OCI-LY3 (cell line): Measurements from ENCODE around the gene RSAD1.
"Not testable (repeated sequence)": the region's sequence is repeated elsewhere in the genome, so short reads cannot be mapped to it uniquely, and the experiment has no call there.

Experiments
- H2AFZ ChIP-seq: fragments of 200-600, 300-600 bp; shearing (Covaris generic); 2 replicates; pipeline ENCODE4 v1.6.0; 2014; ENCODE audit warnings: antibody characterized with exemption, low read depth, low read length
- H3K27ac ChIP-seq: fragments of 200-600, 300-600 bp; sonication (generic); 2 replicates; pipeline ENCODE4 v1.5.1; 2014; ENCODE audit warnings: mild to moderate bottlenecking, low read length, moderate library complexity, mixed read lengths
- H3K27me3 ChIP-seq: fragments of 200-600, 300-600 bp; sonication (generic); 2 replicates; pipeline ENCODE4 v1.6.1; 2014; ENCODE audit warnings: low read depth, low read length, mixed read lengths
- H3K36me3 ChIP-seq: fragments of 200-600, 300-600 bp; sonication (generic); replicated peaks from 2 replicates; pipeline ENCODE3; 2014; ENCODE audit warnings: low read depth, low read length, mixed read lengths
- H3K4me1 ChIP-seq: fragments of 300-600, 200-600 bp; sonication (generic); 2 replicates; pipeline ENCODE4 v1.6.1; 2014; ENCODE audit warnings: low read length, mixed read lengths
- H3K4me2 ChIP-seq: fragments of 200-600, 300-600 bp; sonication (generic); 2 replicates; pipeline ENCODE4 v1.6.1; 2014; ENCODE audit warnings: low read length, mixed read lengths
- H3K4me3 ChIP-seq: fragments of 300-600, 200-600 bp; sonication (generic); 2 replicates; pipeline ENCODE4 v1.5.1; 2014; ENCODE audit warnings: antibody characterized with exemption, mild to moderate bottlenecking, low read length, moderate library complexity
- H3K79me2 ChIP-seq: fragments of 300-600, 200-600 bp; shearing (Covaris generic); 2 replicates; pipeline ENCODE4 v1.6.1; 2014; ENCODE audit warnings: mild to moderate bottlenecking, low read length, mixed read lengths
- H3K9ac ChIP-seq: fragments of 300-600, 200-600 bp; shearing (Covaris generic); 2 replicates; pipeline ENCODE4 v1.6.0; 2014; ENCODE audit warnings: mild to moderate bottlenecking, low read length, moderate library complexity
- H3K9me3 ChIP-seq: fragments of 200-600, 300-600 bp; shearing (Covaris generic); 2 replicates; pipeline ENCODE4 v1.6.1; 2014; ENCODE audit warnings: low read length, mixed read lengths; ENCODE audit not compliant: insufficient read depth
- H4K20me1 ChIP-seq: fragments of 200-600, 300-600 bp; sonication (generic); 2 replicates; pipeline ENCODE4 v1.6.1; 2016; ENCODE audit warnings: low read length, mixed read lengths; ENCODE audit not compliant: insufficient read depth
- CTCF ChIP-seq: fragments of 200-600, 300-600 bp; sonication (generic); IDR thresholded peaks from 2 replicates; pipeline ENCODE4 v1.5.1; 2014; ENCODE audit warnings: antibody characterized with exemption, low read length, low read depth
- EZH2phosphoT487 ChIP-seq: fragments of 200-600 bp; shearing (Covaris generic); IDR thresholded peaks from 2 replicates; pipeline ENCODE4 v1.6.1; 2018; ENCODE audit warnings: antibody characterized with exemption, mixed run types, low read depth

RSAD1 gene

GRCh38 chr17:50474523-50474922 lies 4.1 kb upstream of the RSAD1 start:
- no peak for TF ChIP-seq CTCF
- no peak for TF ChIP-seq EZH2phosphoT487
- H3K4me2 ChIP-seq, result no peak overlapping the region
- no peaks in the 10 kb centered on the region for H4K20me1 ChIP-seq
- peaks cover 11% of the 10 kb centered on the region; the same call in 1 of the 2 replicates for H3K4me1 ChIP-seq
- H3K4me3 ChIP-seq, result no peak overlapping the region
- no peaks in the 10 kb centered on the region for H3K27me3 ChIP-seq
- peaks cover under 1% of the 10 kb centered on the region; the same call in 1 of the 2 replicates for H3K79me2 ChIP-seq
- H3K36me3 ChIP-seq, result no peaks in the 10 kb centered on the region
- no peak overlapping the region for H2AFZ ChIP-seq
- H3K27ac ChIP-seq, result no peak overlapping the region
- no peaks in the 10 kb centered on the region for H3K9me3 ChIP-seq
- H3K9ac ChIP-seq, result no peak overlapping the region

- no peak overlapping the region for H3K4me2 ChIP-seq
- no peaks in the 10 kb centered on the region for H3K9me3 ChIP-seq
- H3K79me2 ChIP-seq, result peaks cover 9% of the 10 kb centered on the region
- H4K20me1 ChIP-seq, result no peaks in the 10 kb centered on the region
- H3K9ac ChIP-seq, result no peak overlapping the region
- no peak for TF ChIP-seq EZH2phosphoT487
- TF ChIP-seq CTCF, result no peak
- H3K4me3 ChIP-seq, result no peak overlapping the region
- H3K27ac ChIP-seq, result no peak overlapping the region
- H3K4me1 ChIP-seq, result peaks cover 17% of the 10 kb centered on the region; the same call in 1 of the 2 replicates
- no peaks in the 10 kb centered on the region for H3K36me3 ChIP-seq
- no peak overlapping the region for H2AFZ ChIP-seq
- no peaks in the 10 kb centered on the region for H3K27me3 ChIP-seq
These were observed 3.3 kb upstream of the RSAD1 start for GRCh38 chr17:50475362-50475761.

GRCh38 chr17:50475775-50476544 lies 2.7 kb upstream of the RSAD1 start:
- H2AFZ ChIP-seq, H3K9ac ChIP-seq, H3K27ac ChIP-seq, H3K36me3 ChIP-seq, H3K4me2 ChIP-seq, H4K20me1 ChIP-seq, H3K27me3 ChIP-seq, H3K9me3 ChIP-seq, H3K4me3 ChIP-seq: not testable (repeated sequence)
- peaks cover 12% of the 10 kb centered on the region for H3K79me2 ChIP-seq
- H3K4me1 ChIP-seq, result peaks cover 17% of the 10 kb centered on the region; the same call in 1 of the 2 replicates

- no peak overlapping the region for H3K9ac ChIP-seq
- no peak overlapping the region for H3K27ac ChIP-seq
- no peak overlapping the region for H3K4me2 ChIP-seq
- peaks cover 12% of the 10 kb centered on the region for H3K79me2 ChIP-seq
- no peaks in the 10 kb centered on the region for H3K27me3 ChIP-seq
- no peak for TF ChIP-seq CTCF
- TF ChIP-seq EZH2phosphoT487, result no peak
- no peaks in the 10 kb centered on the region for H3K9me3 ChIP-seq
- H3K36me3 ChIP-seq, result no peaks in the 10 kb centered on the region
- H2AFZ ChIP-seq, result no peak overlapping the region
- no peaks in the 10 kb centered on the region for H4K20me1 ChIP-seq
- H3K4me1 ChIP-seq, result peaks cover 17% of the 10 kb centered on the region; the same call in 1 of the 2 replicates
- no peak overlapping the region for H3K4me3 ChIP-seq
These were observed 1.9 kb upstream of the RSAD1 start for GRCh38 chr17:50476545-50477315.
